Endothelial cell of umbilical vein (primary cell): ENCODE data around the gene TMEM106C. TPM values are rescaled to one million over a fixed set of nuclear protein-coding genes. Genes with fewer than 3 reads are reported as not detected.

Experiments used
- BruUV-seq: library from RNA; stranded (reverse); fragments of 400-500 nt; replicated peaks from 2 replicates; lab custom pipeline; 2021; lab: Mats Ljungman, UMichigan
- CTCF ChIA-PET: fragments of 300-600, 350-600 bp; sonication (Branson Sonifier 250); formaldehyde crosslinking; loops from one replicate; lab custom pipeline; 2021; ENCODE audit warnings: antibody characterized with exemption, inconsistent platforms; lab: Charles Lee
- POLR2A ChIA-PET: fragments of 300-600, 350-600 bp; sonication (Branson Sonifier 250); formaldehyde crosslinking; loops from one replicate; lab custom pipeline; 2021; ENCODE audit warnings: antibody characterized with exemption, inconsistent platforms; lab: Charles Lee
- DNase-seq: peaks from one replicate; pipeline ENCODE4 v3.0.0-alpha.2; 2011; ENCODE audit warnings: low read depth, low spot score
- FAIRE-seq: peaks from 2 replicates; lab custom pipeline; 2011; peaks lifted over from hg19 to GRCh38; lab: Jason Lieb, UNC
- H2AFZ ChIP-seq: 2 replicates; pipeline ENCODE4 v1.6.0; 2012; ENCODE audit warnings: low read depth, low read length, control low read depth, inconsistent platforms
- H3K27ac ChIP-seq: 2 replicates; pipeline ENCODE4 v1.5.1; 2011; ENCODE audit warnings: low read depth, mild to moderate bottlenecking, control low read depth, low read length, moderate library complexity; ENCODE audit not compliant: insufficient read depth
- H3K27me3 ChIP-seq, 2 experiments: 2 replicates each; pipeline versions ENCODE4 v1.6.0 to v1.6.1; 2011; ENCODE audit warnings: low read length in 2 of 2, mixed read lengths in 1 of 2; ENCODE audit not compliant: control insufficient read depth in 2 of 2, insufficient read depth in 2 of 2
- H3K36me3 ChIP-seq, 2 experiments: 2 replicates in 1 of 2; 3 replicates in 1 of 2; pipeline ENCODE4 v1.5.1; 2011; ENCODE audit warnings: low read length in 2 of 2, mild to moderate bottlenecking in 1 of 2, moderate library complexity in 1 of 2; ENCODE audit not compliant: control insufficient read depth in 2 of 2, insufficient read depth in 2 of 2; ENCODE audit errors: extremely low read depth in 1 of 2
- H3K4me1 ChIP-seq: 3 replicates; pipeline ENCODE4 v1.5.1; 2011; ENCODE audit warnings: mild to moderate bottlenecking, low read length; ENCODE audit not compliant: control insufficient read depth, insufficient read depth; ENCODE audit errors: extremely low read depth
- H3K4me2 ChIP-seq: 2 replicates; pipeline ENCODE4 v1.6.1; 2011; ENCODE audit warnings: low read length, control low read depth, mixed read lengths; ENCODE audit not compliant: insufficient read depth
- H3K4me3 ChIP-seq, 3 experiments: fragments of 200-600 bp in 1 of 3; sonication (generic), shearing (Covaris generic) in 1 of 3; replicated peaks in 1 of 3; 2 replicates each; pipeline ENCODE4 v1.5.1; 2011 to 2016; ENCODE audit warnings: control low read depth in 3 of 3, low read length in 3 of 3, mild to moderate bottlenecking in 2 of 3, inconsistent platforms in 1 of 3, low read depth in 1 of 3, moderate library complexity in 1 of 3; ENCODE audit not compliant: insufficient read depth in 1 of 3
- H3K79me2 ChIP-seq: 2 replicates; pipeline ENCODE4 v1.6.0; 2012; ENCODE audit warnings: low read length, inconsistent platforms; ENCODE audit not compliant: control insufficient read depth, insufficient read depth
- H3K9ac ChIP-seq: replicated peaks from 2 replicates; pipeline ENCODE3; 2011; ENCODE audit warnings: low read length, control low read depth; ENCODE audit not compliant: insufficient read depth; ENCODE audit errors: extremely low read depth
- H3K9me1 ChIP-seq: replicated peaks from 3 replicates; pipeline ENCODE4 v1.6.0; 2011; ENCODE audit warnings: mild to moderate bottlenecking, low read length; ENCODE audit not compliant: control insufficient read depth, insufficient read depth; ENCODE audit errors: extremely low read depth
- H3K9me3 ChIP-seq: replicated peaks from 2 replicates; pipeline ENCODE4 v1.5.1; 2012; ENCODE audit warnings: low read length, inconsistent platforms; ENCODE audit not compliant: control insufficient read depth, insufficient read depth
- H4K20me1 ChIP-seq: replicated peaks from 2 replicates; pipeline ENCODE3; 2011; ENCODE audit warnings: mild to moderate bottlenecking, low read length; ENCODE audit not compliant: control insufficient read depth, insufficient read depth; ENCODE audit errors: extremely low read depth
- CTCF ChIP-seq, 2 donors: IDR thresholded peaks; 1 replicate in 1 of 2; 2 replicates in 1 of 2; pipeline ENCODE4 v1.5.1; 2011; ENCODE audit warnings: low read length in 2 of 2, mild to moderate bottlenecking in 2 of 2, moderate library complexity in 2 of 2, control low read depth in 1 of 2, inconsistent platforms in 1 of 2, low read depth in 1 of 2; ENCODE audit not compliant: insufficient read depth in 1 of 2; ENCODE audit errors: extremely low read depth in 1 of 2
- EZH2 ChIP-seq: IDR thresholded peaks from 2 replicates; pipeline ENCODE4 v1.6.1; 2012; ENCODE audit warnings: borderline replicate concordance, low read depth, mild to moderate bottlenecking, moderate library complexity, low read length, inconsistent platforms; ENCODE audit not compliant: severe bottlenecking
- FOS ChIP-seq: IDR thresholded peaks from 2 replicates; pipeline ENCODE4 v1.6.1; 2011; ENCODE audit warnings: mild to moderate bottlenecking, low read length, moderate library complexity, borderline replicate concordance; ENCODE audit not compliant: insufficient read depth
- GATA2 ChIP-seq: IDR thresholded peaks from 2 replicates; pipeline ENCODE4 v1.7.0; 2011; ENCODE audit warnings: low read depth, mild to moderate bottlenecking, moderate library complexity, mixed read lengths, low read length; ENCODE audit not compliant: insufficient read length, insufficient read depth
- JUN ChIP-seq: IDR thresholded peaks from 2 replicates; pipeline ENCODE4 v1.6.1; 2011; ENCODE audit warnings: borderline replicate concordance, low read depth; ENCODE audit not compliant: insufficient read length, insufficient read depth
- MAX ChIP-seq: IDR thresholded peaks from 2 replicates; pipeline ENCODE4 v1.6.1; 2011; ENCODE audit not compliant: insufficient read depth, insufficient read length
- MYC ChIP-seq: IDR thresholded peaks from one replicate; pipeline ENCODE4 v1.6.1; 2011; ENCODE audit warnings: mild to moderate bottlenecking, low read depth, low read length
- POLR2A ChIP-seq: IDR thresholded peaks from 2 replicates; pipeline ENCODE4 v1.6.1; 2012; ENCODE audit warnings: low read depth, mild to moderate bottlenecking, control low read depth, low read length
- POLR2AphosphoS5 ChIP-seq: IDR thresholded peaks from 2 replicates; pipeline ENCODE4 v1.6.1; 2012; ENCODE audit warnings: low read depth, mild to moderate bottlenecking, control low read depth, low read length, moderate library complexity; ENCODE audit not compliant: insufficient read depth
- dilution Hi-C: fragments of 300-500 bp; cut with MboI; formaldehyde crosslinking; loops from one replicate; pipeline ENCODE4 v1.15.0; 2019; ENCODE audit warnings: low sequenced_read_pairs; ENCODE audit not compliant: extremely low pct_ligation_motif_present
- intact Hi-C: fragments of 100-400 bp; cut with micrococcal nuclease; formaldehyde crosslinking; loops from one replicate; pipeline ENCODE4 v1.10.0; 2022
- polyA plus RNA-seq, 4 experiments: library from polyadenylated mRNA; depleted of rRNA in 3 of 4; stranded (reverse) in 3 of 4; unstranded in 1 of 4; fragments of >200 nt; gene quantifications; 2 replicates each; pipeline versions ENCODE4 v1.2.1 to v1.2.3, GENCODE V29; 2011 to 2012; ENCODE audit warnings: missing spikeins in 1 of 4
- total RNA-seq: library from RNA; stranded (reverse); gene quantifications from 2 replicates; pipeline ENCODE4 v1.2.3, GENCODE V29; 2021

The TMEM106C gene
- total and polyA plus RNA-seq, 2 donors (not counting 3 experiments of a cell fraction or from before 2014, with no cell fraction given), result 84.4 to 148 TPM

- POLR2A ChIA-PET, result no interaction called here
- FAIRE-seq, result no peak
- BruUV-seq, result no TSS peak
Observed at GRCh38 chr12:47941475-47941780, 22.0 kb upstream of the TMEM106C start.

More at GRCh38 chr12:47941475-47941780, 22.0 kb upstream of the TMEM106C start:
- intact Hi-C loops (no loop called here), dilution Hi-C loops (no loop called here)
- Histone ChIP-seq H3K4me3 (no peak overlapping the region), H3K4me2 (no peak overlapping the region), H3K9me3 (no peaks in the 10 kb centered on the region), H4K20me1 (no peaks in the 10 kb centered on the region), H3K79me2 (no peaks in the 10 kb centered on the region), H3K27me3 (peaks cover 14 to 17% of the 10 kb centered on the region in 2 experiments), H3K9me1 (no peaks in the 10 kb centered on the region), H3K27ac (no peak overlapping the region), H3K9ac (no peak overlapping the region), H3K36me3 (no peaks in the 10 kb centered on the region), H3K4me1 (no peaks in the 10 kb centered on the region), H2AFZ (no peak overlapping the region)
- no peak for DNase-seq
- TF ChIP-seq MAX (no peak), POLR2AphosphoS5 (no peak), MYC (no peak), JUN (no peak), EZH2 (no peak), CTCF (IDR thresholded peaks at IDR 0.05; ENCODE audit: extremely low read depth in 1 of 2, insufficient read depth in 1 of 2, low read depth in 1 of 2, low read length in 2 of 2) (no peak), FOS (no peak), POLR2A (no peak), GATA2 (no peak)
- CTCF ChIA-PET, result interaction anchor here (0.9 to 2.1 kb wide), 7 partner anchors 8 to 226 kb away, joined by 3 to 9 read pairs (median 3); partner anchors contain the start of genes PFKM and TMEM106C
